Measurements from ENCODE around the gene NEURL1B. TPM values are rescaled to one million over a fixed set of nuclear protein-coding genes. Genes with fewer than 3 reads are reported as not detected.

Gene NEURL1B
- polyA plus RNA-seq, 1 of the 3 experiments (the other 2 are of a cell fraction), result 2.8 TPM

- ChIA-PET POLR2A (no interaction called here), CTCF (interaction anchor here (4.7 kb wide), 1 partner anchor 27 kb away, joined by 23 read pairs; no protein-coding TSS in a partner anchor)
- no peaks in the 10 kb centered on the region for H3K27me3 ChIP-seq (ENCODE audit: insufficient read depth)
- no peaks in the 10 kb centered on the region for H3F3A ChIP-seq (replicated peaks; ENCODE audit: insufficient read depth)
- no peaks in the 10 kb centered on the region for H3K36me3 ChIP-seq (replicated peaks in 1 of 2; ENCODE audit: control insufficient read depth in 1 of 2, insufficient read depth in 2 of 2, low read length in 1 of 2)
- WGBS (ENCODE audit: low lambda C conversion rate), result 88% methylated on average over 5 of the region's 5 CpGs
- H3K4me2 ChIP-seq, result no peak overlapping the region
- H2AFZ ChIP-seq (ENCODE audit: low read depth), result no peak overlapping the region
- DNase-seq, result no peak
- H3K4me1 ChIP-seq (ENCODE audit: control insufficient read depth in 1 of 2, insufficient read depth in 2 of 2, low read depth in 1 of 2, low read length in 1 of 2), result peaks cover 6 to 8% of the 10 kb centered on the region in 2 experiments; a peak in 2 of 4 replicates
- H3K79me2 ChIP-seq (ENCODE audit: insufficient read depth), result peaks cover 4% of the 10 kb centered on the region; the same call in 1 of the 2 replicates
- no peaks in the 10 kb centered on the region for H3K9me2 ChIP-seq
- no peaks in the 10 kb centered on the region for H4K20me1 ChIP-seq (ENCODE audit: insufficient read depth)
- no peak overlapping the region for H3K27ac ChIP-seq (ENCODE audit: low read depth in 2 of 2, low read length in 1 of 2)
- no peaks in the 10 kb centered on the region for H3K9me3 ChIP-seq
- H3K4me3 ChIP-seq (ENCODE audit: low read depth in 2 of 2, low read length in 1 of 2), result no peak overlapping the region
- H3K9ac ChIP-seq, result no peak overlapping the region
- TF ChIP-seq RFX5 (IDR thresholded peaks at IDR 0.05; ENCODE audit: low read length) (no peak), EZH2phosphoT487 (IDR thresholded peaks at IDR 0.05; ENCODE audit: borderline replicate concordance, low read depth) (no peak), FOSL2 (IDR thresholded peaks at IDR 0.05; ENCODE audit: borderline replicate concordance, low read depth) (no peak), YY1 (IDR thresholded peaks at IDR 0.05; ENCODE audit: low read depth) (no peak), EP300 (IDR thresholded peaks at IDR 0.05; ENCODE audit: borderline replicate concordance in 1 of 2, low read depth in 1 of 2, low read length in 1 of 2) (no peak), SIN3A (IDR thresholded peaks at IDR 0.05; ENCODE audit: borderline replicate concordance, low read depth, low read length) (no peak)
These were observed 30.0 kb downstream of the NEURL1B start for GRCh38 chr5:172671091-172671490.

- no peak overlapping the region for H3K4me2 ChIP-seq
- no peaks in the 10 kb centered on the region for H3K27me3 ChIP-seq (ENCODE audit: insufficient read depth)
- POLR2A ChIA-PET, result no interaction called here
- CTCF ChIA-PET, result interaction anchor here (1.3 to 4.7 kb wide), 3 partner anchors 9 to 192 kb away, joined by 4 to 23 read pairs (median 5); no protein-coding TSS in a partner anchor
- no peaks in the 10 kb centered on the region for H3F3A ChIP-seq (replicated peaks; ENCODE audit: insufficient read depth)
- 63% methylated on average over 2 of the region's 2 CpGs for WGBS (ENCODE audit: low lambda C conversion rate)
- no peaks in the 10 kb centered on the region for H3K9me3 ChIP-seq
- no peak for DNase-seq
- H3K9me2 ChIP-seq, result no peaks in the 10 kb centered on the region
- no peaks in the 10 kb centered on the region for H3K36me3 ChIP-seq (replicated peaks in 1 of 2; ENCODE audit: control insufficient read depth in 1 of 2, insufficient read depth in 2 of 2, low read length in 1 of 2)
- H3K79me2 ChIP-seq (ENCODE audit: insufficient read depth), result peaks cover 4% of the 10 kb centered on the region; the same call in 1 of the 2 replicates
- no peak overlapping the region for H3K9ac ChIP-seq
- H4K20me1 ChIP-seq (ENCODE audit: insufficient read depth), result no peaks in the 10 kb centered on the region
- H2AFZ ChIP-seq (ENCODE audit: low read depth), result 0 out of 2 replicates have a peak overlapping the region, but pooled peaks have one; percentile 17
- no peak overlapping the region for H3K4me3 ChIP-seq (ENCODE audit: low read depth in 2 of 2, low read length in 1 of 2)
- H3K27ac ChIP-seq (ENCODE audit: low read depth in 2 of 2, low read length in 1 of 2), result peak overlapping the region in 1 of 2 experiments; percentile 49; a peak in 2 of 4 replicates
- H3K4me1 ChIP-seq (ENCODE audit: control insufficient read depth in 1 of 2, insufficient read depth in 2 of 2, low read depth in 1 of 2, low read length in 1 of 2), result peaks cover 0 to 8% of the 10 kb centered on the region in 2 experiments; a peak in 2 of 4 replicates
- TF ChIP-seq MXI1 (IDR thresholded peaks at IDR 0.05; ENCODE audit: low read depth, low read length) (no peak), CTCF (IDR thresholded peaks at IDR 0.05) (no peak), NFIC (IDR thresholded peaks at IDR 0.05; ENCODE audit: borderline replicate concordance) (no peak), EP300 (IDR thresholded peaks at IDR 0.05; ENCODE audit: borderline replicate concordance in 1 of 2, low read depth in 1 of 2, low read length in 1 of 2) (no peak), USF2 (IDR thresholded peaks at IDR 0.05; ENCODE audit: borderline replicate concordance, low read depth, low read length) (no peak), ZBTB33 (IDR thresholded peaks at IDR 0.05; ENCODE audit: borderline replicate concordance, low read depth) (no peak), SIN3A (IDR thresholded peaks at IDR 0.05; ENCODE audit: borderline replicate concordance, low read depth, low read length) (no peak), REST (IDR thresholded peaks at IDR 0.05; ENCODE audit: low read depth, low read length) (no peak), RAD21 (IDR thresholded peaks at IDR 0.05; ENCODE audit: low read length) (no peak), MEF2A (IDR thresholded peaks at IDR 0.05; ENCODE audit: borderline replicate concordance, low read depth) (no peak), CHD2 (IDR thresholded peaks at IDR 0.05; ENCODE audit: low read length, partially characterized antibody) (no peak), IRF3 (IDR thresholded peaks at IDR 0.05; ENCODE audit: low read depth, low read length) (no peak)
These were observed 31.6 kb downstream of the NEURL1B start for GRCh38 chr5:172672681-172673080.
